Measurements from ENCODE around the gene SGPL1.

DNA sequence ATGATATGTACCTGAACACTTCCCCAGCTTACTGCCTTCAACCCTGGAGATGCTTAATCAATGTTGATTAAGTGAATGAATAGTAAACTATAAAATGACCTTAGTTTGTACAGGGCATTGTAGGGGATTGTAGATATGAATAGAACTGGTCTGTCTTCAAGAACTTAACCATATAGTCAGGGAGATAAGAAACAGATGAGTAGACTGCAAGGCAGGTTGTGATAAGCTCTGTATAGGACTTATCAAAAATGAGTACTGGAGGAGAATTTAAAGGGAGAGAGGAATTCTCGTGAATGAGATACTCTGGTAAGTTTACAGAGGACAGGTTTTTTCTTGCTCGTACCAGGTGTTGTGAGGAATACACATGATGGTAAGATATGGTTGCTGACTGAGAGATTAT, 27.6 kb downstream of the SGPL1 start:
- TF ChIP-seq POLR2A (IDR thresholded peaks at IDR 0.05; ENCODE audit: low read depth) (no peak), EP300 (IDR thresholded peaks at IDR 0.05) (no peak)

Data from esophagus muscularis mucosa (tissue), 2 donors.